CD4-positive, alpha-beta T cell treated with Interleukin-17A for 4 hours (primary cell): ENCODE measurements around the gene EBPL.
A peak's percentile ranks its signal among the peaks of the same experiment; 100 is the strongest.

Experiments used
- DNase-seq: peaks from one replicate; pipeline ENCODE4 v3.0.0-alpha.2; 2020; ENCODE audit warnings: mixed read lengths

Gene EBPL

GRCh38 chr13:49670828-49671227, 20.5 kb downstream of the EBPL start:
- no peak for DNase-seq

- peak; percentile 51 for DNase-seq
These were observed 21.5 kb downstream of the EBPL start for GRCh38 chr13:49669735-49670309.

- no peak for DNase-seq
These were observed 23.5 kb downstream of the EBPL start for GRCh38 chr13:49667773-49668172.

GRCh38 chr13:49664606-49665005, 26.7 kb downstream of the EBPL start:
- DNase-seq = no peak

GRCh38 chr13:49657241-49657641, 34.0 kb downstream of the EBPL start:
- no peak for DNase-seq

- DNase-seq = no peak
These were observed 35.4 kb downstream of the EBPL start for GRCh38 chr13:49655906-49656305.

GRCh38 chr13:49654011-49654410, 37.3 kb downstream of the EBPL start:
- DNase-seq = no peak

GRCh38 chr13:49653478-49653877, 37.8 kb downstream of the EBPL start:
- DNase-seq = no peak

- DNase-seq = peak; percentile 17
These were observed 38.7 kb downstream of the EBPL start for GRCh38 chr13:49652355-49653305.

- no peak for DNase-seq
These were observed 39.5 kb downstream of the EBPL start for GRCh38 chr13:49651570-49652354.

- DNase-seq = no peak
These were observed 41.3 kb downstream of the EBPL start for GRCh38 chr13:49649963-49650312.

- no peak for DNase-seq
These were observed 41.9 kb downstream of the EBPL start for GRCh38 chr13:49649244-49649962.

- no peak for DNase-seq
These were observed 44.6 kb downstream of the EBPL start for GRCh38 chr13:49646688-49647087.

GRCh38 chr13:49645451-49645850, 45.8 kb downstream of the EBPL start:
- DNase-seq = peak; percentile 24

- DNase-seq = no peak
These were observed 48.1 kb downstream of the EBPL start for GRCh38 chr13:49643035-49643646.

- no peak for DNase-seq
These were observed 49.4 kb downstream of the EBPL start for GRCh38 chr13:49641801-49642291.

GRCh38 chr13:49638744-49639072, 52.6 kb downstream of the EBPL start:
- DNase-seq = no peak

GRCh38 chr13:49638030-49638743, 53.1 kb downstream of the EBPL start:
- no peak for DNase-seq

GRCh38 chr13:49636705-49637104, 54.6 kb downstream of the EBPL start:
- DNase-seq = no peak

GRCh38 chr13:49635599-49636433, 55.5 kb downstream of the EBPL start:
- DNase-seq = peak; percentile 46

GRCh38 chr13:49633710-49634109, 57.6 kb downstream of the EBPL start:
- no peak for DNase-seq
